ENCODE measurements around the gene RAB10.

The RAB10 gene

DNA sequence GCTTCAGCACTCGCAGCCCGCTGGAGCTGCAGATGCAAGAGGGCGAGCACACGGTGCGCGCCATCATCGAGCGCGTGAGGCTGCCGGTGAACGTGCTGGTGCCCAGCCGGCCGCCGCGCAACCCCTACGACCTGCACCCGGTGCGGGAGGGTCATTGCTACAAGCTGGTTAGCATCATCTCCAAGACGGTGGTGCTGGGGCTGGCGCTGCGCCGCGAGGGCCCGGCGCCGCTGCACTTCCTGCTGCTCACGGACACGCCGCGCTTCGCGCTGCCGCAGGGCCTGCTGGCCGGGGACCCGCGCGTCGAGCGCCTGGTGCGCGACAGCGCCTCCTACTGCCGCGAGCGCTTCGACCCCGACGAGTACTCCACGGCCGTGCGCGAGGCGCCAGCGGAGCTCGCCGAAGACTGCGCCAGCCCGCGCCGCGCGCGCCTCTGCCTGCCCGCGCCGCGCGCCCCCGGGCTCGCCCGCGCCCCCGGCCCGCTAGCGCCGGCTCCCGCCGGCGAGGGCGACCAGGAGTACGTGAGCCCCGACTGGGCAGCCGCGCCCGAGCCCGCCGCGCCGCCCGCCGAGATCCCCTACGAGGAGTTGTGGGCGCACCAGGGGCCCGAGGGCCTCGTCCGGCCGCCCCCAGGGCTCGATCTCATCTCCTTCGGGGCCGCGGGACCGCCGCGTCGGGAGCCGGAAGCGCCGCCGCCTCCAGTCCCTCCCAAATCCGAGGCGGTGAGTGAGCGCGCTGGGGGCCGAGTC is 150.8 kb downstream of the RAB10 start:
- peak; percentile 80 for DNase-seq

DNA sequence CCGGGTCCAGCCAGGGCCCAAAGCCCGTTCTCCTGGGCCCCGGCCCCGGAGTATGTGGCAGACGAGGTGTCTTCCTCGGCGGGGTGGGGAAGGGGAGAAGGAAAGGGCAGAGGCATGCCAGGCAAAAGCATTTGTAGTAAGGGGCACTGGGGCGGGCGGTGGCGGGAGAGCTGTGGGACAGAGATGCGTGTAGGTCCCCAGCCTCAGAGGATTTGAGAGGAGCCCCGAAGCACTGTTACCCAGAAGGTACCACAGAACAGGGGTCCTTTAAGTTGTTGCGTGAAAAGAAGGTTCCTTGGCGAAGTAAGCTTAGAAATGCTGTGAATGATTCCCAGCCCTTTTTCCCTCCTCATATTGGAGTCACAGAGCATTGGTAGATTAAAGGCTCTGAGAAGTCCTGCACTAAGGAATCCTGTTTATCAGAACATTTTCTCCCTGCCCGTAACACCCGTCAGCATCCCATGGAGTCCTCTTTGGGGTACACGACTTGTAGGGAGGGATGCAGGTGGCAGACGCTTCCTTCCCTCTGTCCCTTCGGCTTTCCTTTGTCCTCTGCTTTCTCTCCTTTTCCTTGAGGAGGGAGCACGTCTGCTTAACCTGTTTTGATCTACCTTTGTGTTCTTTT is 151.5 kb downstream of the RAB10 start:
- no peak for DNase-seq

DNA sequence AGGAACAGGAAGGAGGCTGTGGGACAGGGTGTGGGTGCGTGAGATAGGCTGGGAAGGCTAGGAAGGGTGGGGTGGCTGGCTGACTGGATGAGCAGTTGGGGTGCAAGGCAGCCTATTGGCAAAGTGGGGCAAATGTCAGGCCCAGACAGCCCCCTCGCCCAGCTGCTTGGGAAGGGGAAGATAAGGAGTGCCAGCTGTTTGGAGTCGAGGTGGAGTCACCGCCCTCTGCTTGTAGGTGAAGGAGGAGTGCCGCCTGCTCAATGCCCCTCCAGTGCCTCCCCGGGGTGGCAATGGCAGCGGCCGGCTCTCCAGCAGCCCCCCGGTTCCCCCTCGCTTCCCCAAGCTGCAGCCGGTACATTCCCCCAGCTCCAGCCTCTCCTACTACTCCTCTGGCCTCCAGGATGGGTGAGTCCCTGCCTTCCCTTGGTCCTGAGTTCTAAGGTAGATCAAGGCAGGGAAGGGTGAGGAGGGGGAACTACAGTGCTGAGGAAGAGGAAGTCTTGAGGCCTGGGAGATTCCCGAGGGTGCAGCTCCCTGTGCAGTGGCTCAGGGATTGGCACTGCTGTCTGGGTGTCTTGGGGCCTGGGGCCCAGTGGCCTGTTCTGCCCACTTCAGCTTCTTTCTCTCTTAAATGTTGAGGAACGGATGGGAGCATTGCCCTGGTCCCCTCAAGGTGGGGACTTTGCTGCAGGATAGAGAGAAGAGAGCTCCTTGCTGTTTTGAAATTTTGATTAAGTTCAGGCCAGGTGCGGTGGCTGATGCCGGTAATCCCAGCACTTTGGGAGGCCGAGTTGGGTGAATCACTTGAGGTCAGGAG is 152.3 kb downstream of the RAB10 start:
- no peak for DNase-seq
